CD14-positive monocyte (primary cell): ENCODE results near the gene ZNF544. TPM values are rescaled to one million over a fixed set of nuclear protein-coding genes. Genes with fewer than 3 reads are reported as not detected.
A peak's percentile ranks its signal among the peaks of the same experiment; 100 is the strongest.

Experiments used
- DNase-seq, 3 donors: peaks; one replicate each; pipeline ENCODE4 v3.0.0-alpha.2; 2011 to 2022
- H2AFZ ChIP-seq: 2 replicates; pipeline ENCODE4 v1.6.0; 2012; ENCODE audit warnings: mild to moderate bottlenecking, low read depth, low read length, inconsistent platforms; ENCODE audit not compliant: insufficient read depth, poor library complexity, severe bottlenecking
- H3K27ac ChIP-seq, 2 donors: 1 replicate in 1 of 2; 2 replicates in 1 of 2; pipeline ENCODE4 v1.5.1; 2012 to 2013; ENCODE audit warnings: low read length in 2 of 2, control low read depth in 1 of 2, inconsistent platforms in 1 of 2, low read depth in 1 of 2, mild to moderate bottlenecking in 1 of 2
- H3K27me3 ChIP-seq, 2 donors: one replicate each; pipeline versions ENCODE4 v1.6.0 to v1.6.1; 2011 to 2013; ENCODE audit warnings: low read length in 2 of 2; ENCODE audit not compliant: control insufficient read depth in 2 of 2, insufficient read depth in 2 of 2
- H3K36me3 ChIP-seq, 2 donors: replicated peaks in 1 of 2; 1 replicate in 1 of 2; 2 replicates in 1 of 2; pipeline versions ENCODE4 v1.5.1 to v1.6.1; 2012 to 2013; ENCODE audit warnings: low read length in 2 of 2, control low read depth in 1 of 2, inconsistent platforms in 1 of 2, mild to moderate bottlenecking in 1 of 2; ENCODE audit not compliant: insufficient read depth in 2 of 2, control insufficient read depth in 1 of 2
- H3K4me1 ChIP-seq, 2 donors: 1 replicate in 1 of 2; 2 replicates in 1 of 2; pipeline versions ENCODE4 v1.5.1 to v1.6.1; 2012 to 2013; ENCODE audit warnings: low read length in 2 of 2, control low read depth in 1 of 2, inconsistent platforms in 1 of 2, mild to moderate bottlenecking in 1 of 2, moderate library complexity in 1 of 2; ENCODE audit not compliant: insufficient read depth in 2 of 2, control insufficient read depth in 1 of 2
- H3K4me2 ChIP-seq: replicated peaks from 2 replicates; pipeline ENCODE3; 2012; ENCODE audit warnings: low read length, moderate library complexity, mild to moderate bottlenecking; ENCODE audit not compliant: poor library complexity, severe bottlenecking; ENCODE audit errors: extremely low read depth
- H3K4me3 ChIP-seq, 3 experiments: fragments of 200-600 bp in 1 of 3; sonication (generic) in 1 of 3; replicated peaks in 1 of 3; 1 replicate in 2 of 3; 2 replicates in 1 of 3; pipeline ENCODE4 v1.5.1; 2011 to 2013; ENCODE audit warnings: low read length in 3 of 3, mild to moderate bottlenecking in 3 of 3, control low read depth in 2 of 3, low read depth in 2 of 3, inconsistent platforms in 1 of 3, moderate library complexity in 1 of 3
- H3K79me2 ChIP-seq: 2 replicates; pipeline ENCODE4 v1.6.0; 2012; ENCODE audit warnings: mild to moderate bottlenecking, control low read depth, inconsistent platforms, low read length, moderate library complexity; ENCODE audit not compliant: insufficient read depth
- H3K9ac ChIP-seq: 2 replicates; pipeline ENCODE4 v1.6.0; 2017; ENCODE audit warnings: low read length, mild to moderate bottlenecking; ENCODE audit not compliant: insufficient read depth, poor library complexity, severe bottlenecking
- H3K9me3 ChIP-seq, 2 donors: replicated peaks in 1 of 2; 1 replicate in 1 of 2; 2 replicates in 1 of 2; pipeline versions ENCODE4 v1.5.1 to v1.6.1; 2012 to 2013; ENCODE audit warnings: low read length in 2 of 2, control low read depth in 1 of 2; ENCODE audit not compliant: control insufficient read depth in 1 of 2, insufficient read depth in 1 of 2
- H4K20me1 ChIP-seq: 2 replicates; pipeline ENCODE4 v1.6.0; 2012; ENCODE audit warnings: mild to moderate bottlenecking, low read length, control low read depth, moderate library complexity; ENCODE audit not compliant: insufficient read depth
- H3K27ac Mint-ChIP-seq, 7 donors: one replicate each; pipeline ENCODE4 v1.8.0; 2020; ENCODE audit warnings: mild to moderate bottlenecking in 7 of 7, mixed read lengths in 7 of 7, moderate library complexity in 6 of 7, inconsistent platforms in 2 of 7
- H3K27me3 Mint-ChIP-seq, 3 donors: one replicate each; pipeline ENCODE4 v1.8.0; 2021 to 2022; ENCODE audit warnings: low read depth in 3 of 3, mild to moderate bottlenecking in 3 of 3, mixed read lengths in 3 of 3, moderate library complexity in 3 of 3, inconsistent platforms in 1 of 3
- H3K36me3 Mint-ChIP-seq, 2 donors: one replicate each; pipeline ENCODE4 v1.8.0; 2020; ENCODE audit warnings: mixed read lengths in 2 of 2, inconsistent platforms in 1 of 2, mild to moderate bottlenecking in 1 of 2
- H3K4me1 Mint-ChIP-seq: one replicate; pipeline ENCODE4 v1.8.0; 2020; ENCODE audit warnings: mild to moderate bottlenecking, mixed read lengths
- H3K4me3 Mint-ChIP-seq, 2 donors: one replicate each; pipeline ENCODE4 v1.8.0; 2020; ENCODE audit warnings: mild to moderate bottlenecking in 2 of 2, mixed read lengths in 2 of 2, moderate library complexity in 1 of 2
- H3K9me3 Mint-ChIP-seq, 7 donors: one replicate each; pipeline ENCODE4 v1.8.0; 2020 to 2022; ENCODE audit warnings: mixed read lengths in 7 of 7, mild to moderate bottlenecking in 6 of 7, moderate library complexity in 6 of 7, inconsistent platforms in 2 of 7
- WGBS: methylation state at CpG from one replicate; pipeline ENCODE4 v1.1.5; 2013; ENCODE audit warnings: missing lambda C conversion rate; ENCODE audit not compliant: insufficient coverage; 5-methylcytosine and 5-hydroxymethylcytosine counted together
- intact Hi-C, 2 donors: fragments of 100-400 bp; cut with micrococcal nuclease; formaldehyde crosslinking; loops; one replicate each; pipeline versions ENCODE4 v1.15.0 to v1.15.1; 2023
- polyA plus RNA-seq, 3 donors: library from polyadenylated mRNA; depleted of rRNA in 1 of 3; unstranded in 2 of 3; stranded (reverse) in 1 of 3; fragments of 300-500 nt in 2 of 3; fragments of >200 nt in 1 of 3; fragmentation: Illumina TruSeq in 2 of 3; gene quantifications; 1 replicate in 2 of 3; 2 replicates in 1 of 3; pipeline ENCODE4 v1.2.3, GENCODE V29; 2012 to 2021
- TF ChIP-seq, protein P1 (sequence below): fragments of 200-600 bp; IDR thresholded peaks from one replicate; pipeline ENCODE4 v1.8.0; 2022; ENCODE audit warnings: antibody characterized with exemption, mild to moderate bottlenecking

ZNF544 gene
- polyA plus RNA-seq, 3 donors, result 1.5 to 7.9 (median 2.2) TPM

DNA sequence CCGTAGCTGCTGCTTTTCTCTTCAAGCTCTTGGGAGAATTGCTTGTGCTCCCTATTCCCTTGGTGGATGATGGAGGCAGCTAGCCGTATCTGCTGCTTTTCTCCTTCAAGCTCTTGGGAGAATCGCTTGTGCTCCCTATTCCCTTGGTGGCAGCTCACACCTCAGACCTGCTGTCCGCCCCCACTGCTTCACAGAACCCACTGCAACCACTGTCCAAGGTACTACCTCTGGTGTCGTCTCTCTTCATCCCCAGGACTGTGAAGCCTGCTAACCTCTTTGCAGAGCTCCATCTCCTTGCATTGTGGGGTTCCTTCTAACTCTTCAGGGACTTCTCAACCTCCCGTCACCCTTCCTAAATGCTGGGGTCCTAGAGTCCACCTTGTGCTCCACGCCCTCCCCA lies 71.9 kb downstream of the ZNF544 start:
- no peak overlapping the region for H3K4me2 ChIP-seq
- no peak overlapping the region for H3K27ac ChIP-seq
- peaks cover 4% of the 10 kb centered on the region for H3K79me2 ChIP-seq
- Mint-ChIP-seq H3K4me1 (peaks cover 6% of the 10 kb centered on the region), H3K27me3 (peaks cover 0 to 2% (median 0%) of the 10 kb centered on the region in 3 donors), H3K9me3 (peaks cover 30 to 79% (median 65%) of the 10 kb centered on the region in 7 donors), H3K36me3 (peaks cover 26 to 54% of the 10 kb centered on the region in 2 donors), H3K27ac (no peak overlapping the region), H3K4me3 (no peak overlapping the region)
- no peaks in the 10 kb centered on the region for H4K20me1 ChIP-seq
- no peaks in the 10 kb centered on the region for H3K27me3 ChIP-seq
- H3K9me3 ChIP-seq, result peaks cover 58 to 60% of the 10 kb centered on the region in 2 donors
- DNase-seq, result no peak
- H3K9ac ChIP-seq, result no peak overlapping the region
- no peak overlapping the region for H2AFZ ChIP-seq
- TF ChIP-seq, protein P1, sequence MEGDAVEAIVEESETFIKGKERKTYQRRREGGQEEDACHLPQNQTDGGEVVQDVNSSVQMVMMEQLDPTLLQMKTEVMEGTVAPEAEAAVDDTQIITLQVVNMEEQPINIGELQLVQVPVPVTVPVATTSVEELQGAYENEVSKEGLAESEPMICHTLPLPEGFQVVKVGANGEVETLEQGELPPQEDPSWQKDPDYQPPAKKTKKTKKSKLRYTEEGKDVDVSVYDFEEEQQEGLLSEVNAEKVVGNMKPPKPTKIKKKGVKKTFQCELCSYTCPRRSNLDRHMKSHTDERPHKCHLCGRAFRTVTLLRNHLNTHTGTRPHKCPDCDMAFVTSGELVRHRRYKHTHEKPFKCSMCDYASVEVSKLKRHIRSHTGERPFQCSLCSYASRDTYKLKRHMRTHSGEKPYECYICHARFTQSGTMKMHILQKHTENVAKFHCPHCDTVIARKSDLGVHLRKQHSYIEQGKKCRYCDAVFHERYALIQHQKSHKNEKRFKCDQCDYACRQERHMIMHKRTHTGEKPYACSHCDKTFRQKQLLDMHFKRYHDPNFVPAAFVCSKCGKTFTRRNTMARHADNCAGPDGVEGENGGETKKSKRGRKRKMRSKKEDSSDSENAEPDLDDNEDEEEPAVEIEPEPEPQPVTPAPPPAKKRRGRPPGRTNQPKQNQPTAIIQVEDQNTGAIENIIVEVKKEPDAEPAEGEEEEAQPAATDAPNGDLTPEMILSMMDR, result no peak
- peaks cover 6 to 8% of the 10 kb centered on the region in 2 donors for H3K4me1 ChIP-seq
- H3K36me3 ChIP-seq, result peaks cover 0 to 51% of the 10 kb centered on the region in 2 donors
- 97% methylated on average over 7 of the region's 7 CpGs for WGBS
- H3K4me3 ChIP-seq, result no peak overlapping the region
- intact Hi-C loops, result loop anchor here in 1 of 2 donors (5.0 to 10.0 kb wide), 2 partner anchors 118 to 296 kb away; partner anchors contain the start of genes ZNF274 and ZNF606

DNA sequence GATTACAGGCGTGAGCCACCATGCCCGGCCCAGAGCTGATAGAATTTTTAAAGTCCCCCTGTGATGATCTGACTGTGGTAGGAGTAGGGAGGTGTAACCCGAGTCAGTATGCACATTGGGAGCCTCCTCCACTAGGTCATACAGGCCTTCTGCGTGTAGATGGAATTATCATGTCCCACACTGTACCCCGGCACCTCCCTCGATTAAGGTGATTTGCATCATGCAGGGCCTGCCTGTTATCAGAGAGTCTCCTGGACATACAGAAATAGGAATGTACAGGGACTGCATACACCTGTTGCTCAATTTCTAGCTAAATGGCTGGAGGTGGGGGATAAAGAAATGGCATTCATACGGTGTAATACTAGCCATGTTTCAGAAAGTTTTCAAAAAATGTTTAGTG lies 75.5 kb downstream of the ZNF544 start:
- H3K79me2 ChIP-seq, result peaks cover 31% of the 10 kb centered on the region
- H3K9me3 ChIP-seq, result peaks cover 32 to 37% of the 10 kb centered on the region in 2 donors
- H3K27ac Mint-ChIP-seq, result peak overlapping the region in 5 of 7 donors; percentile 96 to 99 (median 98)
- peaks cover 12 to 16% of the 10 kb centered on the region in 2 donors for H3K4me1 ChIP-seq
- H3K27me3 ChIP-seq, result no peaks in the 10 kb centered on the region
- peaks cover 52 to 57% of the 10 kb centered on the region in 2 donors for H3K36me3 Mint-ChIP-seq
- H2AFZ ChIP-seq, result peak overlapping the region; percentile 95
- H3K4me2 ChIP-seq, result peak overlapping the region; percentile 74
- no peaks in the 10 kb centered on the region for H4K20me1 ChIP-seq
- H3K4me1 Mint-ChIP-seq, result peaks cover 16% of the 10 kb centered on the region
- peak overlapping the region in 1 of 3 experiments; percentile 90 for H3K4me3 ChIP-seq
- H3K27me3 Mint-ChIP-seq, result peaks cover 0 to 2% (median 0%) of the 10 kb centered on the region in 3 donors
- intact Hi-C loops, result loop anchor here (2.0 to 10.0 kb wide), 4 partner anchors 23 to 299 kb away; partner anchors contain the start of genes ZSCAN22 (in 2 of the 2), RPS5 (in 1 of the 2), ZNF274 (in 1 of the 2) and ZNF606 (in 1 of the 2)
- H3K36me3 ChIP-seq, result peaks cover 20 to 51% of the 10 kb centered on the region in 2 donors
- H3K9me3 Mint-ChIP-seq, result peaks cover 22 to 55% (median 41%) of the 10 kb centered on the region in 7 donors
- DNase-seq, result no peak
- TF ChIP-seq, protein P1, result no peak
- no peak overlapping the region for H3K9ac ChIP-seq
- peak overlapping the region in 1 of 2 donors; percentile 97 for H3K27ac ChIP-seq
- H3K4me3 Mint-ChIP-seq, result peak overlapping the region; percentile 37 to 99
- WGBS, result 100% methylated on average over 5 of the region's 7 CpGs
